Activated CD8-positive, alpha-beta memory T cell treated with anti-CD3 and anti-CD28 coated beads, Interleukin-2, amount 10 ng/mL, durations not matched to agents 7 days and 5 days (primary cell): ENCODE data around the gene SSMEM1. TPM values are rescaled to one million over a fixed set of nuclear protein-coding genes. Genes with fewer than 3 reads are reported as not detected.
"Not testable (repeated sequence)": the region's sequence is repeated elsewhere in the genome, so short reads cannot be mapped to it uniquely, and the experiment has no call there.

Source experiments
- ATAC-seq: fragments of 150-1000 bp; cut with Tn5 transposase; one replicate; pipeline ENCODE4 v1.10.0; 2021; ENCODE audit warnings: moderate library complexity
- CTCF ChIA-PET: fragments of 350-600 bp; sonication (Branson Sonifier 250); formaldehyde crosslinking; loops from one replicate; lab custom pipeline; 2021; ENCODE audit warnings: antibody characterized with exemption; lab: Charles Lee
- DNase-seq: peaks from one replicate; pipeline ENCODE4 v3.0.0-alpha.2; 2020
- H3K27ac Mint-ChIP-seq: one replicate; pipeline ENCODE4 v1.8.0; 2021; ENCODE audit warnings: mild to moderate bottlenecking, mixed read lengths
- H3K27me3 Mint-ChIP-seq: one replicate; pipeline ENCODE4 v1.8.0; 2021; ENCODE audit warnings: mixed read lengths
- H3K36me3 Mint-ChIP-seq: one replicate; pipeline ENCODE4 v1.8.0; 2021; ENCODE audit warnings: mild to moderate bottlenecking, mixed read lengths
- H3K4me1 Mint-ChIP-seq: one replicate; pipeline ENCODE4 v1.8.0; 2021; ENCODE audit warnings: mixed read lengths
- H3K4me3 Mint-ChIP-seq: one replicate; pipeline ENCODE4 v1.8.0; 2021; ENCODE audit warnings: mild to moderate bottlenecking, moderate library complexity, mixed read lengths
- H3K9me3 Mint-ChIP-seq: one replicate; pipeline ENCODE4 v1.8.0; 2022; ENCODE audit warnings: low read depth, mixed read lengths
- total RNA-seq, 2 experiments: library from RNA; stranded (reverse); gene quantifications; one replicate each; pipeline ENCODE4 v1.2.3, GENCODE V29; 2021

Gene SSMEM1
- total RNA-seq, 2 experiments from 2014 or later: not detected

DNA sequence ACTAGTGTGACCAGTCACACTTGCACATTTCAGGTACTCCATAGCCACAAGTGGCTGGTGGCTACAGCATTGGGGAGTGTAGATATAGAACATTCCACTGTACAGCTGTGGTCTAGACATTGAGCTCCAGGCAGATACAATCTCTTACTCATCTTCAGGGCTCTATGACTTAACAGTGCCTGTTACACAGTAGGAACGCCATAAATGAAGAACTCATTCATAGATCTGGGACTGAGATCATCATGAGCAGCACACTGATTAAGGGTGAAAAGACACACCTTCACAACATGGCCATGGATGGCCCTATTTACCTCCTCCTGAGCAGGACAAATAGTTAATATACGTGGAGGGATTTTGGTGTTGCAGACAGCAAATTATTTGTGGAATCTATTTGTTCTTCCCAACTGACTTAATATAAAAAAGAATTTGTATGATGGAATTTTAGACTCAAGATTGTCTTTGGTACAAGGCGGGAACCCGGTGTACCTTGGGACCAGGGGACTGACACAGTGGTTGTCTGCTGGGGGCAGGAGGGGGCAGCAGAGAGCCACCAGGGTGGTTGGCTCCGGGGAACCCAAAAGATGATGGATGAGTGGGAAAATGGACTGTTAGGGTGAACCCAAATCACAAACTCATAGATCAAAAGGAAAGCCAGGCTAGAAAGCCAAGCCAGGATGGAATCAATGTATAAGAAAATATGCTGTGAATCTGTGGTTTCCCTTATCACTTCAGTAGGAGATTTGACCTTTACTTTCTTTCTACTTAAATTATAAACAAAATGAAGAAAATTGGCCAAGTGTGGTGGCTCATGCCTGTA lies 34.7 kb downstream of the SSMEM1 start:
- H3K9me3 Mint-ChIP-seq: peaks cover 4% of the 10 kb centered on the region

DNA sequence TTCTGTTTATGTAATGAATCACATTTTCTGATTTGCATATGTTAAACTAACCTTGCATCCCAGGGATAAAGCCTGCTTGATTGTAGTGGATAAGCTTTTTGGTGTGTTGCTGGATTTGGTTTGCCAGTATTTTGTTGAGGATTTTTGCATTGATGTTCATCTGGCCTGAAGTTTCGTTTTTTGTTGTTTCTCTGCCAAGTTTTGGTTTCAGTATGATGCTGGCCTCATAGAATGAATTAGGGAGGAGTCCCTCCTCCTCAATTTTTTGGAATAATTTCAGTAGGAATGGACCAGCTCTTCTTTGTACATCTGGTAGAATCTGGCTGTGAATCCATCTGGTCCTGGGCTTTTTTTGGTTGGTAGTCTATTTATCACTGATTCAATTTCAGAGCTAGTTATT lies 35.8 kb downstream of the SSMEM1 start:
- not testable (repeated sequence) for H3K27ac Mint-ChIP-seq, H3K36me3 Mint-ChIP-seq, DNase-seq, H3K9me3 Mint-ChIP-seq, ATAC-seq
- peak overlapping the region; percentile 24 for H3K4me3 Mint-ChIP-seq
- peaks cover 19% of the 10 kb centered on the region for H3K27me3 Mint-ChIP-seq
- CTCF ChIA-PET: interaction anchor here (1.0 to 2.0 kb wide), 6 partner anchors 74 to 588 kb away, joined by 3 to 11 read pairs (median 4); partner anchors contain the start of gene KLHDC10
- peaks cover 18% of the 10 kb centered on the region for H3K4me1 Mint-ChIP-seq

More for the DNA sequence above, 34.7 kb downstream of the SSMEM1 start:
- ATAC-seq: peak; percentile 84
- CTCF ChIA-PET: interaction anchor here (1.0 to 2.0 kb wide), 5 partner anchors 33 to 589 kb away, joined by 3 to 11 read pairs (median 5); partner anchors contain the start of gene KLHDC10
- Mint-ChIP-seq H3K36me3 (peaks cover 7% of the 10 kb centered on the region), H3K27ac (no peak overlapping the region), H3K4me3 (no peak overlapping the region), H3K27me3 (peaks cover 20% of the 10 kb centered on the region), H3K4me1 (peaks cover 18% of the 10 kb centered on the region)
- peak; percentile 71 for DNase-seq

DNA sequence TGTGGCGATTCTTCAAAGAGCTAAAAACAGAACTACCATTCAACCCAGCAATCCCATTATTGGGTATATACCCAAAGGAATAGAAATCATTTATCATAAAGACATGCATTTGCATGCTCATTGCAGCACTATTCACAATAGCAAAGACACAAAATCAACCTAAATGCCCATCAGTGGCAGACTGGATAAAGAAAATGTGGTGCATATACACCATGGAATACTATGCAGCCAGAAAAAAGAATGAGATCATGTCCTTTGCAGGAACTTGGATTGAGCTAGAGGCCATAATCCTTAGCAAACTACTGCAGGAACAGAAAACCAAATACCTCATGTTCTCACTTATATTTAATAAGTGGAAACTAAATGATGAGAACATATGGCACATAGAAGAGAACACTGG lies 38.8 kb downstream of the SSMEM1 start:
- Mint-ChIP-seq H3K27me3 (peaks cover 25% of the 10 kb centered on the region), H3K4me1 (peaks cover 18% of the 10 kb centered on the region)
- DNase-seq, H3K36me3 Mint-ChIP-seq, H3K9me3 Mint-ChIP-seq, ATAC-seq, CTCF ChIA-PET, H3K4me3 Mint-ChIP-seq, H3K27ac Mint-ChIP-seq: not testable (repeated sequence)

DNA sequence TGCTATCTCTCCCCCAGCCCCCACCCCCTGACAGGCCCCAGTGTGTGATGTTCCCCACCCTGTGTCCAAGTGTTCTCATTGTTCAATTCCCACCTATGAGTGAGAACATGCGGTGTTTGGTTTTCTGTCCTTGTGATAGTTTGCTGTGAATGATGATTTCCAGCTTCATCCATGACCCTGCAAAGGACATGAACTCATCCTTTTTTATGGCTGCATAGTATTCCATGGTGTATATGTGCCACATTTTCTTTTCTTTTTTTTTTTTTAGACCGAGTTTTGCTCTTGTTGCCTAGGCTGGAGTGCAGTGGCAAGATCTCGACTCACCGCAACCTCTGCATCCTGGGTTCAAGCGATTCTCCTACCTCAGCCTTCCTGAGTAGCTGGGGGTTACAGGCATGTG lies 41.2 kb downstream of the SSMEM1 start:
- H3K4me1 Mint-ChIP-seq, CTCF ChIA-PET, H3K36me3 Mint-ChIP-seq, DNase-seq, ATAC-seq, H3K4me3 Mint-ChIP-seq, H3K9me3 Mint-ChIP-seq, H3K27ac Mint-ChIP-seq: not testable (repeated sequence)
- peaks cover 41% of the 10 kb centered on the region for H3K27me3 Mint-ChIP-seq

DNA sequence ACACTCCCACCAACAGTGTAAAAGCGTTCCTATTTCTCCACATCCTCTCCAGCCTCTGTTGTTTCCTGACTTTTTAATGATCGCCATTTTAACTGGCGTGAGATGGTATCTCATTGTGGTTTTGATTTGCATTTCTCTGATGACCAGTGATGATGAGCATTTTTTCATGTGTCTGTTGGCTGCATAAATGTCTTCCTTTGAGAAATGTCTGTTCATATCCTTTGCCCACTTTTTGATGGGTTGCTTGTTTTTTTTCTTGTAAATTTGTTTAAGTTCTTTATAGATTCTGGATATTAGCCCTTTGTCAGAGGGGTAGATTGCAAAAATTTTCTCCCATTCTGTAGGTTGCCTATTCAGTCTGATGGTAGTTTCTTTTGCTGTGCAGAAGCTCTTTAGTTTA lies 42.0 kb downstream of the SSMEM1 start:
- H3K27me3 Mint-ChIP-seq: peaks cover 34% of the 10 kb centered on the region
- H3K27ac Mint-ChIP-seq, CTCF ChIA-PET, H3K9me3 Mint-ChIP-seq, H3K4me1 Mint-ChIP-seq, H3K4me3 Mint-ChIP-seq, DNase-seq, H3K36me3 Mint-ChIP-seq, ATAC-seq: not testable (repeated sequence)

DNA sequence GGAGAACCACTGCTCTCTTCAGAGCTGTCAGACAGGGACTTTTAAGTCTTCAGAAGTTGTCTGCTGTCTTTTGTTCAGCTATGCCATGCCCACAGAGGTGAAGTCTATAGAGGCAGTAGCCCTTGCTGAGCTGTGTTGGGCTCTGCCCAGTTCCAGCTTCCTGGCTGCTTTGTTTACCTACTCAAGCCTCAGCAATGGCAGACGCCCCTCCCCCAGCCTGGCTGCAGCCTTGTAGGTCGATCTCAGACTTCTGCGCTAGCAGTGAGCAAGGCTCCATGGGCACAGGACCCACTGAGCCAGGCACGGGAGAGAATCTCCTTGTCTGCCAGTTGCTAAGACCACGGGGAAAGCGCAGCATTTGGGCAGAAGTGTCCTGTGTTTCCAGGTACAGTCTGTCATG lies 46.9 kb downstream of the SSMEM1 start:
- Mint-ChIP-seq H3K27ac (no peak overlapping the region), H3K27me3 (peaks cover 22% of the 10 kb centered on the region), H3K4me1 (no peaks in the 10 kb centered on the region), H3K4me3 (no peak overlapping the region), H3K9me3 (peaks cover 7% of the 10 kb centered on the region), H3K36me3 (peaks cover 5% of the 10 kb centered on the region)
- no peak for ATAC-seq
- CTCF ChIA-PET: no interaction called here
- DNase-seq: no peak

DNA sequence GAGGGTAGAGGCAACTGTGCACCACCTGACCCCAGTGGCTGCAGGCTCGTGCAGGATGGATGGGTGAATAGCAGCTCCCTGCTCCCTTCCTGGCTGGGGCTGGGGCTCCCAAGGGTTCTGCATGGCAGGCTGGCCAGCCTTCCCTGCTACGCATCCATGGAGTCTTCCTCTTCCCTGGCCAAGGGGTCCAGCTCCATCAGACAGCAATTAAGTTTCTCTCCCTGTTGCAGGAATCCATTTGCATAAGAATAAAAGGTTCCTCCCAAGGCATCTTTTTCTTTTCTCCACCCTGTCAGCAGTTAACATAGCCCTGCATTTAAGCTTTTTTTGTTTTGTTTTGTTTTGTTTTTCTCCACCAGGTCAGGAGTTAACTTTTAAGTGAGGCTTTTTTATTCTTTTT lies 49.0 kb downstream of the SSMEM1 start:
- DNase-seq (no peak), ATAC-seq (no peak)
- H3K9me3 Mint-ChIP-seq: peaks cover 7% of the 10 kb centered on the region
- no peak overlapping the region for H3K4me3 Mint-ChIP-seq
- peaks cover 5% of the 10 kb centered on the region for H3K36me3 Mint-ChIP-seq
- CTCF ChIA-PET: no interaction called here
- H3K27ac Mint-ChIP-seq: no peak overlapping the region
- no peaks in the 10 kb centered on the region for H3K4me1 Mint-ChIP-seq
- H3K27me3 Mint-ChIP-seq: peaks cover 13% of the 10 kb centered on the region

DNA sequence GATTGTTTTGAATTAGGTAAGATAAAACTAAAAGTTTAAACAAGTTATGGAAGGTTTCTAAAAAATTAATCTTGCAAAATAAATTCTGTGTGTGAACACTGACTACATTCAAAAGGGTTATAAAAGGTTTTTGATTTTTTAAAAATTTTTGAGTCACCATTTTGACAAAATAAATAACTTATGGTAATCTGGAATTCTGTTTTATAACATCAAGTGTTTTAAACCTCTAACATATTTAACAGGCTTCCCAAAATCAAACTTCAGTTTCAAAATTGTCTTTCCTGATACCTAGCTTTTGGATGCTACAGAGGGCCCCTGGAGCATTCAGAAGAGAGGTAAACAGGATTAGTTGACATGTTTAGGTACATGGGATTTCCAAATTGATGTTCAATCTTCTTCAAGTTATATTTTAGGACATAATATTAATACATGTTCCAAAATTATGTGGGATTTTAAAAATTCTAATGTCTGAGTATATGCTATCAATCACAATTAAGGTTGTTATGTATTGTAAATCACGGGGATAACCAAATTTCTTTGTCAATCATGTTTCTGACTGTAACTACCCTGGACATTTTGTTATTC lies 50.9 kb downstream of the SSMEM1 start:
- Mint-ChIP-seq H3K4me1 (no peaks in the 10 kb centered on the region), H3K9me3 (peaks cover 3% of the 10 kb centered on the region), H3K4me3 (no peak overlapping the region), H3K36me3 (peaks cover 4% of the 10 kb centered on the region), H3K27ac (no peak overlapping the region), H3K27me3 (no peaks in the 10 kb centered on the region)
- CTCF ChIA-PET: interaction anchor here (0.8 kb wide), 1 partner anchor 82 kb away, joined by 3 read pairs; no protein-coding TSS in a partner anchor
- ATAC-seq: no peak
- no peak for DNase-seq

DNA sequence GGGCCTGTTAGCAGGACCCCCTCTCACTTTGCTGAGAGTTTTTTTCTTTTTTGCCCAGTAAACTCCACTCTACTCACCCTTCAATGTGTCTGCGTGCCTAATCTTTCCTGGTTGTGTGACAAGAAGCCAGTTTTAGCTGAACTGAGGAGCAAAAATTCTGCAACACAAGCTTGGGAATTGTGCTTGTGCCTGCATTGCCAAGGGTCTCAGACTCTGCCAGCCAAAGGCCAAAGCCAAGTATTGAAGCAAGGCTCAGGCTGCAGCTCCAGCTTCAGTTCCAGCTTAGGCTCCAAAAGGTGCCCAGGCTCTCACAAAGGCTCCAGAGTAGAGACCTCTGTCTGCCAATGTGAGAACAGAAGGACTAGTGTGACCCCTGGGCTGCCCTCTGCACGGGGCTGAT lies 54.8 kb downstream of the SSMEM1 start:
- no peaks in the 10 kb centered on the region for H3K4me1 Mint-ChIP-seq
- peaks cover 6% of the 10 kb centered on the region for H3K27me3 Mint-ChIP-seq
- DNase-seq (no peak), ATAC-seq (no peak)
- no peaks in the 10 kb centered on the region for H3K9me3 Mint-ChIP-seq
- H3K36me3 Mint-ChIP-seq: peaks cover 3% of the 10 kb centered on the region
- CTCF ChIA-PET: interaction anchor here (0.7 kb wide), 1 partner anchor 383 kb away, joined by 3 read pairs; no protein-coding TSS in a partner anchor
- H3K4me3 Mint-ChIP-seq: no peak overlapping the region
- H3K27ac Mint-ChIP-seq: no peak overlapping the region

DNA sequence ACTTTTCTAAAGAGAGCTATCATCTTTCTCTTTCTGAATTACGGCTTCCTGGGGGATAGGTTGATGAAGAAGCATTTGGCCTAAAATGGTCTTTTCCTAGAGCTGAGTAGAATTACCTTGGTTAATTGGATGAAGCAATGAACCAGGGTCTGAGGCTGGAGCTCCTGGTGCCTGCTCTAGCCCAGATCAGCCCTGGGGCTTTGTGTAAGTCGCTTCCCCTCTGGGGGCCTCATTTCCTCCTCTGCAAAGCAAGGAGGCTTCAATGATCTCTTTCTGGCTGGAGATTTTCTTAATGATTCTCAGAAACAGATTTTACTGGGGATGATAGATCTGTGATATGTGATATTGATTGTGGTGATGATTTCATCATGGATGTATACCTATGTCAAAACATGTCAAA lies 55.5 kb downstream of the SSMEM1 start:
- H3K4me3 Mint-ChIP-seq: no peak overlapping the region
- peaks cover 6% of the 10 kb centered on the region for H3K27me3 Mint-ChIP-seq
- H3K36me3 Mint-ChIP-seq: peaks cover 3% of the 10 kb centered on the region
- DNase-seq (no peak), ATAC-seq (no peak)
- H3K27ac Mint-ChIP-seq: no peak overlapping the region
- CTCF ChIA-PET: no interaction called here
- no peaks in the 10 kb centered on the region for H3K4me1 Mint-ChIP-seq
- no peaks in the 10 kb centered on the region for H3K9me3 Mint-ChIP-seq

Other genes with a start within 250 kb of the SSMEM1 start
- 10 to 100 TPM; 17.8 to 20.0 TPM for gene ZC3HC1, start 156.5 kb upstream of the SSMEM1 start, total RNA-seq
- gene KLHDC10, start 137.3 kb upstream of the SSMEM1 start, total RNA-seq: 10 to 100 TPM; 14.2 to 14.6 TPM
- 10 to 100 TPM; 39.5 to 44.5 TPM for gene TMEM209, start 2.5 kb upstream of the SSMEM1 start, total RNA-seq
- not detected for gene CPA2, start 59.0 kb downstream of the SSMEM1 start, total RNA-seq
- not detected for gene CPA4, start 85.3 kb downstream of the SSMEM1 start, total RNA-seq
- gene CPA5, start 137.0 kb downstream of the SSMEM1 start, total RNA-seq: 1 to 10 TPM; 3.4 to 4.0 TPM
- not detected for gene CPA1, start 172.6 kb downstream of the SSMEM1 start, total RNA-seq
- gene CEP41, start 233.2 kb downstream of the SSMEM1 start, total RNA-seq: 10 to 100 TPM; 22.0 to 23.3 TPM